Breast epithelium (tissue), 4 donors: Measurements from ENCODE around the gene TCF7. TPM values are rescaled to one million over a fixed set of nuclear protein-coding genes. Genes with fewer than 3 reads are reported as not detected.

Source experiments
- DNase-seq, 2 donors: peaks; one replicate each; pipeline ENCODE4 v3.0.0-alpha.2; 2019; ENCODE audit warnings: low spot score in 2 of 2
- H3K27ac ChIP-seq, 2 donors: fragments of 200-600 bp; sonication (generic) in 1 of 2; one replicate each; pipeline ENCODE4 v1.5.1; 2016 to 2019; ENCODE audit warnings: mild to moderate bottlenecking in 1 of 2
- H3K27me3 ChIP-seq, 2 donors: fragments of 200-600 bp; sonication (generic) in 1 of 2; one replicate each; pipeline versions ENCODE4 v1.5.1 to v1.6.0; 2017 to 2019; ENCODE audit warnings: control low read depth in 1 of 2, mild to moderate bottlenecking in 1 of 2
- H3K36me3 ChIP-seq: fragments of 200-600 bp; one replicate; pipeline ENCODE4 v1.5.1; 2019
- H3K4me1 ChIP-seq, 2 donors: fragments of 200-600 bp; sonication (generic); one replicate each; pipeline ENCODE4 v1.5.1; 2016 to 2019; ENCODE audit warnings: control low read depth in 1 of 2
- H3K4me3 ChIP-seq, 3 donors: fragments of 200-600 bp; sonication (generic); 1 replicate in 2 of 3; 2 replicates in 1 of 3; pipeline ENCODE4 v1.5.1; 2016 to 2019; ENCODE audit warnings: mild to moderate bottlenecking in 3 of 3, moderate library complexity in 2 of 3
- H3K9me3 ChIP-seq, 2 donors: fragments of 200-600 bp; sonication (generic) in 1 of 2; one replicate each; pipeline ENCODE4 v1.5.1; 2016 to 2019; ENCODE audit warnings: control low read depth in 1 of 2
- CTCF ChIP-seq, 3 donors: fragments of 450-650 bp; IDR thresholded peaks; one replicate each; pipeline ENCODE4 v1.5.1; 2016 to 2017; ENCODE audit warnings: antibody characterized with exemption in 3 of 3, mild to moderate bottlenecking in 3 of 3, moderate library complexity in 3 of 3
- POLR2A ChIP-seq: fragments of 450-650 bp; IDR thresholded peaks from one replicate; pipeline ENCODE4 v1.6.1; 2016; ENCODE audit warnings: antibody characterized with exemption, mild to moderate bottlenecking, moderate library complexity
- POLR2AphosphoS5 ChIP-seq, 3 donors: sonication (generic); formaldehyde crosslinking; IDR thresholded peaks; one replicate each; pipeline ENCODE4 v1.6.1; 2017; ENCODE audit warnings: antibody characterized with exemption in 3 of 3
- intact Hi-C: fragments of 100-400 bp; cut with DNase I; formaldehyde crosslinking; loops from one replicate; pipeline ENCODE4 v1.15.1; 2023; ENCODE audit warnings: low total_unique reads
- total RNA-seq, 3 donors: library from RNA; depleted of rRNA; stranded (reverse); fragments of >200 nt; gene quantifications; one replicate each; pipeline ENCODE4 v1.1.0, GENCODE V29; 2016

TCF7 gene
- total RNA-seq, 3 donors from 2014 or later: 2.1 to 8.0 (median 6.6) TPM

GRCh38 chr5:134073404-134073803 lies 41.1 kb upstream of the TCF7 start:
- no peaks in the 10 kb centered on the region for H3K4me1 ChIP-seq
- no peaks in the 10 kb centered on the region for H3K9me3 ChIP-seq
- H3K4me3 ChIP-seq: no peak overlapping the region
- no peaks in the 10 kb centered on the region for H3K27me3 ChIP-seq
- DNase-seq: no peak
- TF ChIP-seq CTCF (IDR thresholded peaks at IDR 0.05) (no peak), POLR2A (no peak)
- H3K27ac ChIP-seq: no peak overlapping the region
- intact Hi-C loops: no loop called here
- H3K36me3 ChIP-seq: no peaks in the 10 kb centered on the region

GRCh38 chr5:134075102-134075501 lies 39.4 kb upstream of the TCF7 start:
- no peaks in the 10 kb centered on the region for H3K36me3 ChIP-seq
- no peak for TF ChIP-seq CTCF (IDR thresholded peaks at IDR 0.05)
- TF ChIP-seq POLR2A: no peak
- no peak for TF ChIP-seq POLR2AphosphoS5 (IDR thresholded peaks at IDR 0.05)

GRCh38 chr5:134077926-134078580 lies 36.4 kb upstream of the TCF7 start:
- H3K9me3 ChIP-seq: no peaks in the 10 kb centered on the region
- no peaks in the 10 kb centered on the region for H3K36me3 ChIP-seq
- no peaks in the 10 kb centered on the region for H3K27me3 ChIP-seq
- H3K4me1 ChIP-seq: no peaks in the 10 kb centered on the region
- no peak overlapping the region for H3K27ac ChIP-seq
- no peak for DNase-seq
- TF ChIP-seq CTCF (IDR thresholded peaks at IDR 0.05) (no peak), POLR2AphosphoS5 (IDR thresholded peaks at IDR 0.05) (no peak), POLR2A (no peak)
- no peak overlapping the region for H3K4me3 ChIP-seq
- intact Hi-C loops: no loop called here

More at GRCh38 chr5:134075102-134075501, 39.4 kb upstream of the TCF7 start:
- Histone ChIP-seq H3K9me3 (no peaks in the 10 kb centered on the region), H3K4me1 (no peaks in the 10 kb centered on the region), H3K4me3 (no peak overlapping the region), H3K27ac (no peak overlapping the region), H3K27me3 (no peaks in the 10 kb centered on the region)
- intact Hi-C loops: no loop called here
- DNase-seq: no peak

- Histone ChIP-seq H3K27ac (no peak overlapping the region), H3K36me3 (no peaks in the 10 kb centered on the region), H3K4me1 (no peaks in the 10 kb centered on the region), H3K27me3 (no peaks in the 10 kb centered on the region), H3K4me3 (no peak overlapping the region), H3K9me3 (no peaks in the 10 kb centered on the region)
- TF ChIP-seq CTCF (IDR thresholded peaks at IDR 0.05) (no peak), POLR2A (no peak), POLR2AphosphoS5 (IDR thresholded peaks at IDR 0.05) (no peak)
- intact Hi-C loops: no loop called here
- no peak for DNase-seq
These were observed 34.5 kb upstream of the TCF7 start for GRCh38 chr5:134079748-134080581.

GRCh38 chr5:134082264-134082992 lies 32.1 kb upstream of the TCF7 start:
- TF ChIP-seq CTCF (IDR thresholded peaks at IDR 0.05) (no peak), POLR2AphosphoS5 (IDR thresholded peaks at IDR 0.05) (no peak), POLR2A (no peak)
- no peak overlapping the region for H3K27ac ChIP-seq
- H3K4me1 ChIP-seq: no peaks in the 10 kb centered on the region
- no peaks in the 10 kb centered on the region for H3K36me3 ChIP-seq
- intact Hi-C loops: no loop called here
- H3K4me3 ChIP-seq: no peak overlapping the region
- H3K27me3 ChIP-seq: no peaks in the 10 kb centered on the region
- H3K9me3 ChIP-seq: no peaks in the 10 kb centered on the region
- DNase-seq: no peak
